Stomach (tissue), 4 donors: Measurements from ENCODE around the gene RERE.

Experiments used
- EP300 ChIP-seq: sonication (generic); formaldehyde crosslinking; IDR thresholded peaks from one replicate; pipeline ENCODE4 v1.6.1; 2017; ENCODE audit warnings: antibody characterized with exemption
- POLR2A ChIP-seq, 4 donors: fragments of 450-650 bp; IDR thresholded peaks; one replicate each; pipeline ENCODE4 v1.6.1; 2016; ENCODE audit warnings: antibody characterized with exemption in 4 of 4, control low read depth in 2 of 4, mild to moderate bottlenecking in 1 of 4, moderate library complexity in 1 of 4
- POLR2AphosphoS5 ChIP-seq, 3 donors: sonication (generic); formaldehyde crosslinking; IDR thresholded peaks; one replicate each; pipeline ENCODE4 v1.6.1; 2016; ENCODE audit warnings: antibody characterized with exemption in 3 of 3
- TF ChIP-seq, protein P1 (sequence below), 7 experiments: fragments of 450-650 bp in 4 of 7; fragments of 200-600 bp in 3 of 7; sonication (generic) in 3 of 7; IDR thresholded peaks; one replicate each; pipeline ENCODE4 v1.5.1; 2016 to 2019; ENCODE audit warnings: antibody characterized with exemption in 7 of 7, control low read depth in 2 of 7, mild to moderate bottlenecking in 1 of 7

GRCh38 chr1:8752921-8753713, 64.3 kb downstream of the RERE start:
- TF ChIP-seq, protein P1, sequence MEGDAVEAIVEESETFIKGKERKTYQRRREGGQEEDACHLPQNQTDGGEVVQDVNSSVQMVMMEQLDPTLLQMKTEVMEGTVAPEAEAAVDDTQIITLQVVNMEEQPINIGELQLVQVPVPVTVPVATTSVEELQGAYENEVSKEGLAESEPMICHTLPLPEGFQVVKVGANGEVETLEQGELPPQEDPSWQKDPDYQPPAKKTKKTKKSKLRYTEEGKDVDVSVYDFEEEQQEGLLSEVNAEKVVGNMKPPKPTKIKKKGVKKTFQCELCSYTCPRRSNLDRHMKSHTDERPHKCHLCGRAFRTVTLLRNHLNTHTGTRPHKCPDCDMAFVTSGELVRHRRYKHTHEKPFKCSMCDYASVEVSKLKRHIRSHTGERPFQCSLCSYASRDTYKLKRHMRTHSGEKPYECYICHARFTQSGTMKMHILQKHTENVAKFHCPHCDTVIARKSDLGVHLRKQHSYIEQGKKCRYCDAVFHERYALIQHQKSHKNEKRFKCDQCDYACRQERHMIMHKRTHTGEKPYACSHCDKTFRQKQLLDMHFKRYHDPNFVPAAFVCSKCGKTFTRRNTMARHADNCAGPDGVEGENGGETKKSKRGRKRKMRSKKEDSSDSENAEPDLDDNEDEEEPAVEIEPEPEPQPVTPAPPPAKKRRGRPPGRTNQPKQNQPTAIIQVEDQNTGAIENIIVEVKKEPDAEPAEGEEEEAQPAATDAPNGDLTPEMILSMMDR (IDR thresholded peaks at IDR 0.05), result no peak
- TF ChIP-seq POLR2AphosphoS5 (IDR thresholded peaks at IDR 0.05) (no peak), POLR2A (IDR thresholded peaks at IDR 0.05) (no peak), EP300 (no peak)
